CD14-positive monocyte (primary cell): ENCODE measurements around the gene PGA5. TPM values are rescaled to one million over a fixed set of nuclear protein-coding genes. Genes with fewer than 3 reads are reported as not detected.
"Not testable (repeated sequence)": the region's sequence is repeated elsewhere in the genome, so short reads cannot be mapped to it uniquely, and the experiment has no call there.

ENCODE experiments used
- DNase-seq, 3 donors: peaks; one replicate each; pipeline ENCODE4 v3.0.0-alpha.2; 2011 to 2022
- H2AFZ ChIP-seq: 2 replicates; pipeline ENCODE4 v1.6.0; 2012; ENCODE audit warnings: mild to moderate bottlenecking, low read depth, low read length, inconsistent platforms; ENCODE audit not compliant: insufficient read depth, poor library complexity, severe bottlenecking
- H3K27ac ChIP-seq, 2 donors: 1 replicate in 1 of 2; 2 replicates in 1 of 2; pipeline ENCODE4 v1.5.1; 2012 to 2013; ENCODE audit warnings: low read length in 2 of 2, control low read depth in 1 of 2, inconsistent platforms in 1 of 2, low read depth in 1 of 2, mild to moderate bottlenecking in 1 of 2
- H3K27me3 ChIP-seq, 2 donors: one replicate each; pipeline versions ENCODE4 v1.6.0 to v1.6.1; 2011 to 2013; ENCODE audit warnings: low read length in 2 of 2; ENCODE audit not compliant: control insufficient read depth in 2 of 2, insufficient read depth in 2 of 2
- H3K36me3 ChIP-seq, 2 donors: replicated peaks in 1 of 2; 1 replicate in 1 of 2; 2 replicates in 1 of 2; pipeline versions ENCODE4 v1.5.1 to v1.6.1; 2012 to 2013; ENCODE audit warnings: low read length in 2 of 2, control low read depth in 1 of 2, inconsistent platforms in 1 of 2, mild to moderate bottlenecking in 1 of 2; ENCODE audit not compliant: insufficient read depth in 2 of 2, control insufficient read depth in 1 of 2
- H3K4me1 ChIP-seq, 2 donors: 1 replicate in 1 of 2; 2 replicates in 1 of 2; pipeline versions ENCODE4 v1.5.1 to v1.6.1; 2012 to 2013; ENCODE audit warnings: low read length in 2 of 2, control low read depth in 1 of 2, inconsistent platforms in 1 of 2, mild to moderate bottlenecking in 1 of 2, moderate library complexity in 1 of 2; ENCODE audit not compliant: insufficient read depth in 2 of 2, control insufficient read depth in 1 of 2
- H3K4me2 ChIP-seq: replicated peaks from 2 replicates; pipeline ENCODE3; 2012; ENCODE audit warnings: low read length, moderate library complexity, mild to moderate bottlenecking; ENCODE audit not compliant: poor library complexity, severe bottlenecking; ENCODE audit errors: extremely low read depth
- H3K4me3 ChIP-seq, 3 experiments: fragments of 200-600 bp in 1 of 3; sonication (generic) in 1 of 3; replicated peaks in 1 of 3; 1 replicate in 2 of 3; 2 replicates in 1 of 3; pipeline ENCODE4 v1.5.1; 2011 to 2013; ENCODE audit warnings: low read length in 3 of 3, mild to moderate bottlenecking in 3 of 3, control low read depth in 2 of 3, low read depth in 2 of 3, inconsistent platforms in 1 of 3, moderate library complexity in 1 of 3
- H3K79me2 ChIP-seq: 2 replicates; pipeline ENCODE4 v1.6.0; 2012; ENCODE audit warnings: mild to moderate bottlenecking, control low read depth, inconsistent platforms, low read length, moderate library complexity; ENCODE audit not compliant: insufficient read depth
- H3K9ac ChIP-seq: 2 replicates; pipeline ENCODE4 v1.6.0; 2017; ENCODE audit warnings: low read length, mild to moderate bottlenecking; ENCODE audit not compliant: insufficient read depth, poor library complexity, severe bottlenecking
- H3K9me3 ChIP-seq, 2 donors: replicated peaks in 1 of 2; 1 replicate in 1 of 2; 2 replicates in 1 of 2; pipeline versions ENCODE4 v1.5.1 to v1.6.1; 2012 to 2013; ENCODE audit warnings: low read length in 2 of 2, control low read depth in 1 of 2; ENCODE audit not compliant: control insufficient read depth in 1 of 2, insufficient read depth in 1 of 2
- H4K20me1 ChIP-seq: 2 replicates; pipeline ENCODE4 v1.6.0; 2012; ENCODE audit warnings: mild to moderate bottlenecking, low read length, control low read depth, moderate library complexity; ENCODE audit not compliant: insufficient read depth
- H3K27ac Mint-ChIP-seq, 7 donors: one replicate each; pipeline ENCODE4 v1.8.0; 2020; ENCODE audit warnings: mild to moderate bottlenecking in 7 of 7, mixed read lengths in 7 of 7, moderate library complexity in 6 of 7, inconsistent platforms in 2 of 7
- H3K27me3 Mint-ChIP-seq, 3 donors: one replicate each; pipeline ENCODE4 v1.8.0; 2021 to 2022; ENCODE audit warnings: low read depth in 3 of 3, mild to moderate bottlenecking in 3 of 3, mixed read lengths in 3 of 3, moderate library complexity in 3 of 3, inconsistent platforms in 1 of 3
- H3K36me3 Mint-ChIP-seq, 2 donors: one replicate each; pipeline ENCODE4 v1.8.0; 2020; ENCODE audit warnings: mixed read lengths in 2 of 2, inconsistent platforms in 1 of 2, mild to moderate bottlenecking in 1 of 2
- H3K4me1 Mint-ChIP-seq: one replicate; pipeline ENCODE4 v1.8.0; 2020; ENCODE audit warnings: mild to moderate bottlenecking, mixed read lengths
- H3K4me3 Mint-ChIP-seq, 2 donors: one replicate each; pipeline ENCODE4 v1.8.0; 2020; ENCODE audit warnings: mild to moderate bottlenecking in 2 of 2, mixed read lengths in 2 of 2, moderate library complexity in 1 of 2
- H3K9me3 Mint-ChIP-seq, 7 donors: one replicate each; pipeline ENCODE4 v1.8.0; 2020 to 2022; ENCODE audit warnings: mixed read lengths in 7 of 7, mild to moderate bottlenecking in 6 of 7, moderate library complexity in 6 of 7, inconsistent platforms in 2 of 7
- WGBS: methylation state at CpG from one replicate; pipeline ENCODE4 v1.1.5; 2013; ENCODE audit warnings: missing lambda C conversion rate; ENCODE audit not compliant: insufficient coverage; 5-methylcytosine and 5-hydroxymethylcytosine counted together
- intact Hi-C, 2 donors: fragments of 100-400 bp; cut with micrococcal nuclease; formaldehyde crosslinking; loops; one replicate each; pipeline versions ENCODE4 v1.15.0 to v1.15.1; 2023
- polyA plus RNA-seq, 3 donors: library from polyadenylated mRNA; depleted of rRNA in 1 of 3; unstranded in 2 of 3; stranded (reverse) in 1 of 3; fragments of 300-500 nt in 2 of 3; fragments of >200 nt in 1 of 3; fragmentation: Illumina TruSeq in 2 of 3; gene quantifications; 1 replicate in 2 of 3; 2 replicates in 1 of 3; pipeline ENCODE4 v1.2.3, GENCODE V29; 2012 to 2021
- TF ChIP-seq, protein P1 (sequence below): fragments of 200-600 bp; IDR thresholded peaks from one replicate; pipeline ENCODE4 v1.8.0; 2022; ENCODE audit warnings: antibody characterized with exemption, mild to moderate bottlenecking

PGA5 gene
- polyA plus RNA-seq, 3 donors = 1.0 to 3.6 (median 2.0) TPM

DNA sequence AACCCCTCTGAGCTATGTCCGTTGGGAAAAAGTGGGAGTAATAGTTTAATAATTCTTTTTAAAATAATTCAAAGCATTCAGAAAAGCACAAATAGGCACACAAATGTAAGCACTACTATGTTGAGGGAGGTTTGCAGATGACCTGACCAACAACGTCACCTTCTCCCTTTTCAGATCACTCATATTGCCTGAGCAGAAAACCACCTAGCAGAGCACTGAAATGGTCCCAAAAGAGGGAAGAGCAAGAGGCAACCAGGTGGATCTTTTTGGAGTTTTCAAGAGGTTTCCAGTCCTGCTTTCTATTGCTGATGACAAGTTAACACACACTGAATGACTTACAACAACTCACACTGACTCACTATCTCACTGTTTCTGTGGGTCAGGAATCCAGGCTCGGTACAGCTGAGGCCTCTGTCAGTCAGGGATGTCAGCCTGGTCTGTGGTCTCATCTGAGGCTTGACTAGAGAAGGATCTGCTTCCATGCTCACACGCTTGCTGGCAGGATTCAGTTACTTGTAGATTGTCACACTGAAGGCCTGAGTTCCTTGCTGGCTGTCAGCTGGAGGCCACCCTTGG is 41.9 kb upstream of the PGA5 start:
- Histone ChIP-seq H4K20me1 (no peaks in the 10 kb centered on the region), H3K79me2 (no peaks in the 10 kb centered on the region), H3K27me3 (peaks cover 0 to 5% of the 10 kb centered on the region in 2 donors), H3K4me1 (peaks cover 15 to 18% of the 10 kb centered on the region in 2 donors), H3K36me3 (no peaks in the 10 kb centered on the region), H3K9ac (no peak overlapping the region), H3K4me3 (no peak overlapping the region), H3K27ac (no peak overlapping the region), H3K4me2 (no peak overlapping the region), H2AFZ (no peak overlapping the region), H3K9me3 (peaks cover 0 to 17% of the 10 kb centered on the region in 2 donors)
- H3K4me3 Mint-ChIP-seq = no peak overlapping the region
- peaks cover 0 to 6% of the 10 kb centered on the region in 2 donors for H3K36me3 Mint-ChIP-seq
- DNase-seq = no peak
- 100% methylated on average over 2 of the region's 4 CpGs for WGBS
- H3K4me1 Mint-ChIP-seq = peaks cover 17% of the 10 kb centered on the region
- intact Hi-C loops = no loop called here
- H3K9me3 Mint-ChIP-seq = peaks cover 6 to 20% (median 12%) of the 10 kb centered on the region in 7 donors
- H3K27me3 Mint-ChIP-seq = peaks cover 12 to 20% (median 14%) of the 10 kb centered on the region in 3 donors
- TF ChIP-seq, protein P1, sequence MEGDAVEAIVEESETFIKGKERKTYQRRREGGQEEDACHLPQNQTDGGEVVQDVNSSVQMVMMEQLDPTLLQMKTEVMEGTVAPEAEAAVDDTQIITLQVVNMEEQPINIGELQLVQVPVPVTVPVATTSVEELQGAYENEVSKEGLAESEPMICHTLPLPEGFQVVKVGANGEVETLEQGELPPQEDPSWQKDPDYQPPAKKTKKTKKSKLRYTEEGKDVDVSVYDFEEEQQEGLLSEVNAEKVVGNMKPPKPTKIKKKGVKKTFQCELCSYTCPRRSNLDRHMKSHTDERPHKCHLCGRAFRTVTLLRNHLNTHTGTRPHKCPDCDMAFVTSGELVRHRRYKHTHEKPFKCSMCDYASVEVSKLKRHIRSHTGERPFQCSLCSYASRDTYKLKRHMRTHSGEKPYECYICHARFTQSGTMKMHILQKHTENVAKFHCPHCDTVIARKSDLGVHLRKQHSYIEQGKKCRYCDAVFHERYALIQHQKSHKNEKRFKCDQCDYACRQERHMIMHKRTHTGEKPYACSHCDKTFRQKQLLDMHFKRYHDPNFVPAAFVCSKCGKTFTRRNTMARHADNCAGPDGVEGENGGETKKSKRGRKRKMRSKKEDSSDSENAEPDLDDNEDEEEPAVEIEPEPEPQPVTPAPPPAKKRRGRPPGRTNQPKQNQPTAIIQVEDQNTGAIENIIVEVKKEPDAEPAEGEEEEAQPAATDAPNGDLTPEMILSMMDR = no peak
- H3K27ac Mint-ChIP-seq = no peak overlapping the region

DNA sequence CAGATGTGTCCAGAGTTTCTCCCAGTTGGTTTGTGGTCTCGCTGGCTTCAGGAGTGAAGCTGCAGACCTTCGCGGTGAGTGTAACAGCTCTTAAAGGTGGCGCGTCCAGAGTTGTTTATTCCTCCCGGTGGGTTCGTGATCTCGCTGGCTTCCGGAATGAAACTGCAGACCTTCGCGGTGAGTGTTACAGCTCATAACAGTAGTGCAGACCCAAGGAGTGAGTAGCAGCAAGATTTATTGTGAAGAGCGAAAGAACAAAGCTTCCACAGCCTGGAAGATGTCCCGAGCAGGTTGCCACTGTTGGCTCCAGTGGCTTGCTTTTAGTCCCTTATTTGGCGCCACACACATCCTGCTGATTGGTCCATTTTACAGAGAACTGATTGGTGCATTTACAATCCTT is 39.5 kb upstream of the PGA5 start:
- 91% methylated on average over 14 of the region's 14 CpGs for WGBS
- peaks cover 6 to 10% (median 6%) of the 10 kb centered on the region in 3 donors for H3K27me3 Mint-ChIP-seq
- H4K20me1 ChIP-seq = no peaks in the 10 kb centered on the region
- no peaks in the 10 kb centered on the region for H3K36me3 ChIP-seq
- H2AFZ ChIP-seq = no peak overlapping the region
- H3K4me1 ChIP-seq = peaks cover 23 to 25% of the 10 kb centered on the region in 2 donors
- TF ChIP-seq, protein P1 = no peak
- peaks cover 0 to 17% of the 10 kb centered on the region in 2 donors for H3K9me3 ChIP-seq
- no peak overlapping the region for H3K4me2 ChIP-seq
- no peak overlapping the region for H3K4me3 ChIP-seq
- H3K36me3 Mint-ChIP-seq = peaks cover 0 to 6% of the 10 kb centered on the region in 2 donors
- H3K79me2 ChIP-seq = no peaks in the 10 kb centered on the region
- H3K27ac Mint-ChIP-seq = no peak overlapping the region
- peaks cover 26% of the 10 kb centered on the region for H3K4me1 Mint-ChIP-seq
- H3K27me3 ChIP-seq = peaks cover 0 to 5% of the 10 kb centered on the region in 2 donors
- peaks cover 6 to 22% (median 12%) of the 10 kb centered on the region in 7 donors for H3K9me3 Mint-ChIP-seq
- intact Hi-C loops = no loop called here
- H3K4me3 Mint-ChIP-seq = peak overlapping the region in 1 of 2 donors; percentile 64
- DNase-seq = no peak
- H3K9ac ChIP-seq = no peak overlapping the region
- H3K27ac ChIP-seq = no peak overlapping the region

DNA sequence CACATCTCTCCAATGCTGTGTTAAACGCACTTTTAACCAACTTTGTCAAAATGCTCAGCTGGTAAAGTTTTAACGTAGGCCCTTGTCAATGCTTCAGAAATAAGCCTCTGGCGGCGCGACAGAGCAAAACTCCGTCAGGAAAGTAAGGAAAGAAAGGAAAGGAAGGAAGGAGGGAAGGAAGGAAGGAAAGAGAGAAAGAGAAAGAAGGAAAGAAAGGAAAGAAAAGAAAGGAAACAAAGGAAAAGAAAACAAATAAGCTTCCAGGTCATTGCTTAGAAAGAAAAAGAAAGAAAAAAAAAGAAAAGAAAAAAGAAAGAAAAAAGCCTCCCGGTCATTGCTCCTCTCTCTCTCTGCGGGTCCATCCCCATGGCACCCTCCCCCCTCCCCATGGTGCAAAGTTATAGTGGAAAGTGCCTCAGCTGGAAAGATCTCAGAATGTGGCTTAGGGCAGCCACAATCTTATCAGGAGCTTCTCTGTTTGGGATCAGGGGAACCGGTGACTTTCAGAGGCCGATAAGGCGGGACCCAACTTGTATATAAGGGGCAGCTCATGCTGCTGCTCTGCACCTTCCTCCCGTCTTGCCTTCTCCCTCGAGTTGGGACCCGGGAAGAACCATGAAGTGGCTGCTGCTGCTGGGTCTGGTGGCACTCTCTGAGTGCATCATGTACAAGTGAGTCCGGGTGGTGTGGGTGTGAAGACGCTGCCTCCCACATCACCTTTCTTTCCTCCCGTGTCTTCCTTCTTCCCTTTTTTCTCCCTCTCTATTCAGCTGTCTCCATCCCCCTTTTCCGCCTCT is 37.8 kb upstream of the PGA5 start, which contains the start of gene PGA3:
TSS of gene PGA3 (plus strand) at position 566 of the 797 bp plus-strand sequence. CDS start at position 616, 50 bp downstream.
- H3K4me3 Mint-ChIP-seq = peak within 1 kb of the TSS; percentile 0 to 69
- H3K79me2 ChIP-seq, H3K9ac ChIP-seq, H3K36me3 Mint-ChIP-seq, H3K4me2 ChIP-seq, H4K20me1 ChIP-seq, H3K27me3 ChIP-seq, H2AFZ ChIP-seq, H3K36me3 ChIP-seq, intact Hi-C loops, H3K27me3 Mint-ChIP-seq, DNase-seq: not testable (repeated sequence)
- Histone ChIP-seq H3K4me1 (peaks cover 23 to 27% of the 10 kb centered on the region in 2 donors), H3K4me3 (peak within 1 kb of the TSS in 1 of 3 experiments; percentile 34), H3K9me3 (peaks cover 0 to 17% of the 10 kb centered on the region in 2 donors), H3K27ac (peak within 1 kb of the TSS in 1 of 2 donors; percentile 48)
- peaks cover 6 to 20% (median 12%) of the 10 kb centered on the region in 7 donors for H3K9me3 Mint-ChIP-seq
- WGBS = 0% methylated on average over 1 of the region's 18 CpGs
- H3K4me1 Mint-ChIP-seq = peaks cover 26% of the 10 kb centered on the region
- H3K27ac Mint-ChIP-seq = peak within 1 kb of the TSS in 6 of 7 donors; percentile 24 to 82 (median 77)
